Uterus (tissue), 2 donors: ENCODE data around the gene PRKAR1B.

Experiments used
- POLR2A ChIP-seq, 2 donors: fragments of 450-650 bp; IDR thresholded peaks; one replicate each; pipeline ENCODE4 v1.6.1; 2016; ENCODE audit warnings: antibody characterized with exemption in 2 of 2, mild to moderate bottlenecking in 1 of 2, moderate library complexity in 1 of 2
- TF ChIP-seq, protein P1 (sequence below), 4 experiments: fragments of 200-600 bp in 2 of 4; fragments of 450-650 bp in 2 of 4; sonication (generic) in 2 of 4; IDR thresholded peaks; one replicate each; pipeline ENCODE4 v1.5.1; 2016 to 2019; ENCODE audit warnings: antibody characterized with exemption in 4 of 4, mild to moderate bottlenecking in 2 of 4, moderate library complexity in 1 of 4

DNA sequence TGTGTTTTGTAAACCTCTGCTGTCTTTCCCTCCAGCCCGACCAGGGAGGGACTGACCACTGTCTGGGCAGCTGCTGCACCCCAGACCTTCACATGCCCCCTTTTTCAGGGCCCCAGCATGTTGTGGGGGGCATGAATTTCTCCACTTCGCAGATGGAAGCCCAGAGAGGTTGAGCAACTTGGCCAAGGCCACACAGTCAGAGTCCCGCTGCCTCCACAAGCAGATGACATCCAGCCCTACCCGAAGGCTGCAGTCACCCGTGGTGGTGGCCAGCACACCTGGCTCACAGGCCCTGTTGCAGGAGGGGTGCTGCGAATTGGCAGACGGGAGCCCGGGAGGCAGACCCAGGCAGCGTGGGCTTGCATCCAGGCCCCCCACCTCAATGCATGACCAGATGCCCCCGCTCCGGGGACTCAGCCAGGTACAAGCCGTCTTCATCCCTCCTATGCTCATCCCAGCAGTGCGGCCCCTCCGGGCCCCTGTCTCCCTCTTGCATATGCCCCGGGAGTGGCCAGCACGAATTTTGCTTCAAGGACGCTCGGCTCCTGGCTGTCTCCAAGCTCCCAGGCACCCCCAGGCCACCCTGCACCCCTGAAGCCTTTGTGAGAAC lies 171.4 kb downstream of the PRKAR1B start:
- TF ChIP-seq, protein P1, sequence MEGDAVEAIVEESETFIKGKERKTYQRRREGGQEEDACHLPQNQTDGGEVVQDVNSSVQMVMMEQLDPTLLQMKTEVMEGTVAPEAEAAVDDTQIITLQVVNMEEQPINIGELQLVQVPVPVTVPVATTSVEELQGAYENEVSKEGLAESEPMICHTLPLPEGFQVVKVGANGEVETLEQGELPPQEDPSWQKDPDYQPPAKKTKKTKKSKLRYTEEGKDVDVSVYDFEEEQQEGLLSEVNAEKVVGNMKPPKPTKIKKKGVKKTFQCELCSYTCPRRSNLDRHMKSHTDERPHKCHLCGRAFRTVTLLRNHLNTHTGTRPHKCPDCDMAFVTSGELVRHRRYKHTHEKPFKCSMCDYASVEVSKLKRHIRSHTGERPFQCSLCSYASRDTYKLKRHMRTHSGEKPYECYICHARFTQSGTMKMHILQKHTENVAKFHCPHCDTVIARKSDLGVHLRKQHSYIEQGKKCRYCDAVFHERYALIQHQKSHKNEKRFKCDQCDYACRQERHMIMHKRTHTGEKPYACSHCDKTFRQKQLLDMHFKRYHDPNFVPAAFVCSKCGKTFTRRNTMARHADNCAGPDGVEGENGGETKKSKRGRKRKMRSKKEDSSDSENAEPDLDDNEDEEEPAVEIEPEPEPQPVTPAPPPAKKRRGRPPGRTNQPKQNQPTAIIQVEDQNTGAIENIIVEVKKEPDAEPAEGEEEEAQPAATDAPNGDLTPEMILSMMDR (IDR thresholded peaks at IDR 0.05), result no peak
- no peak for TF ChIP-seq POLR2A (IDR thresholded peaks at IDR 0.05)
